GM12891 (cell line): ENCODE results near the gene RBSN. TPM values are rescaled to one million over a fixed set of nuclear protein-coding genes. Genes with fewer than 3 reads are reported as not detected.
A peak's percentile ranks its signal among the peaks of the same experiment; 100 is the strongest.
"Not testable (repeated sequence)": the region's sequence is repeated elsewhere in the genome, so short reads cannot be mapped to it uniquely, and the experiment has no call there.

Experiments used
- DNase-seq: peaks from one replicate; pipeline ENCODE4 v3.0.0; 2011; ENCODE audit warnings: low spot score; ENCODE audit not compliant: insufficient read length
- FAIRE-seq: peaks from 2 replicates; lab custom pipeline; 2011; peaks lifted over from hg19 to GRCh38; lab: Jason Lieb, UNC
- PAX5 ChIP-seq: IDR thresholded peaks from 2 replicates; pipeline ENCODE4 v1.6.1; 2011; ENCODE audit warnings: low read length, moderate library complexity, mild to moderate bottlenecking; ENCODE audit not compliant: insufficient read depth, severe bottlenecking
- POLR2A ChIP-seq: IDR thresholded peaks from 2 replicates; pipeline ENCODE4 v1.6.1; 2011; ENCODE audit warnings: low read depth, low read length, control low read depth
- POLR2AphosphoS5 ChIP-seq: IDR thresholded peaks from 2 replicates; pipeline ENCODE4 v1.6.1; 2011; ENCODE audit warnings: low read depth, low read length, control low read depth
- POU2F2 ChIP-seq: IDR thresholded peaks from 2 replicates; pipeline ENCODE4 v1.6.1; 2011; ENCODE audit warnings: low read depth, mild to moderate bottlenecking, control low read depth, low read length, moderate library complexity
- SPI1 ChIP-seq: IDR thresholded peaks from 2 replicates; pipeline ENCODE4 v1.6.1; 2011; ENCODE audit warnings: low read depth, low read length, control low read depth
- TAF1 ChIP-seq: IDR thresholded peaks from 2 replicates; pipeline ENCODE4 v1.6.1; 2011; ENCODE audit warnings: low read depth, low read length, control low read depth
- polyA plus RNA-seq: library from polyadenylated mRNA; unstranded; fragments of >200 nt; gene quantifications from one replicate; pipeline ENCODE4 v1.2.1, GENCODE V29; 2012; ENCODE audit warnings: low read depth, missing spikeins, inconsistent platforms; ENCODE audit not compliant: missing spikeins

RBSN gene
- polyA plus RNA-seq = 4.7 TPM

GRCh38 chr3:15098503-15099363 is at the start of gene RBSN:
Gene RBSN (minus strand): TSS chr3:15099148. CDS start chr3:15096120, 3,028 bp downstream.
- FAIRE-seq (peak; percentile 92), DNase-seq (peak; percentile 71)
- TF ChIP-seq POLR2A (peak; percentile 71), SPI1 (no peak; the same call in 1 of the 2 replicates), POU2F2 (no peak; the same call in 1 of the 2 replicates), POLR2AphosphoS5 (peak; percentile 78), TAF1 (peak; percentile 95), PAX5 (no peak)

DNA sequence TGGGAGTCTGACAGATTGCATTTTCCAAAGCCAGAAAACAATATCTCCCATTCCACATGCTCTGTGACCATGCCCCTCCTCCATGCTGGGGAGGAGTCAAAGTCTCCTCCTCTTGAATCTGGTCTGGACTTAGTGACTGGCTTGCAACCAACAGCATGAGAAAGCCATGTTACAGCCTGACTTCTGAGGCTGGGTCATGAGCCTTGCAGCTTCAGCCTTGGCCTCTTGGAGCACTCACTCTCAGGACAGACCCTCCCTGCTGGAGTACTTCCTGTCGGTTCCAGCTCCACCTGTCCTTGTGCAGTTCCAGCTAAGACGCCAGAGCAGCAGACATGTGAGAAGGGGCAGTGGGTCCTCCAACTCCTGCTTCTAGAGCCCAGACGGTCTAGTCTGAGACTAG is 49.7 kb upstream of the RBSN start:
- no peak for TF ChIP-seq POU2F2
- TF ChIP-seq SPI1 = no peak
- TF ChIP-seq POLR2AphosphoS5 = no peak
- TF ChIP-seq TAF1 = no peak
- TF ChIP-seq PAX5 = no peak
- TF ChIP-seq POLR2A = no peak
- FAIRE-seq (no peak), DNase-seq (no peak)

- not testable (repeated sequence) for DNase-seq, FAIRE-seq
These were observed 37.9 kb upstream of the RBSN start for GRCh38 chr3:15136885-15137284.

GRCh38 chr3:15134968-15135367 is 36.0 kb upstream of the RBSN start:
- DNase-seq, FAIRE-seq: not testable (repeated sequence)

DNA sequence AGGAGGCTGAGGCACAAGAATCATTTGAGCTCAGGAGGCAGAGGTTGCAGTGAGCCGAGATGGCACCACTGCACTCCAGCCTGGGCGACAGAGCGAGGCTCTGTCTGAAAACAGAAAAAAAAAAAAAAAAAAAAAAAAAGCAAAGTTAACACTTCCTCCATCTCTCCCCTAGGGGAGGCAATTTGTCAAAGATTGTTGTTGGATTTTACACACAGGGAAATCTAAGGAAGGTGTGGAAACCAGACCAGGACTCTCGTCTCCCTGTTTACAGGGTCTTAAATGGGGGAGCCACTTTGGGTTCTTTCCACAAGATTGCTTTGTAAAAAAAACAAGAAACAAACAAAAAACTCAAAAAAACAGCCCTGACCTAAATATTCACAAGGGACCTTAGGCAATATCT is 29.5 kb upstream of the RBSN start:
- DNase-seq, FAIRE-seq: not testable (repeated sequence)

DNA sequence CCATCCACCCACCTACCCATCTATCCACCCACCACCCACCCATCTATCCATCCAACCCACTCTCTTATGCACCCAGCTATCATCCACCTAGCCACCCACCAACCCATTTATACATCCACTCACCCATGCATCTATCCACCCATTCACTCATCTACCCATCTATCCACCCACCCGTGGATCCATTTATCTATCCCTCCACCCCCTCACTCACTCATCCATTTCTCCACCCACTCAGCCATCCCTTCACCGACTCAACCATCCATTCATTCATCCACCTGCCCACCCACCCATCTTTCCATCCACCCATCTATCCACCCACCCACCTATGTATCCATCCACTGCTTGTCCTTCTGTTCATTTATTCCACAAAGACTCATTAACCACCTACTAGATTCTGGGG is 28.0 kb upstream of the RBSN start:
- FAIRE-seq, DNase-seq: not testable (repeated sequence)

GRCh38 chr3:15122398-15122797 is 23.4 kb upstream of the RBSN start:
- no peak for TF ChIP-seq POLR2AphosphoS5
- TF ChIP-seq TAF1 = no peak
- TF ChIP-seq SPI1 = no peak
- no peak for TF ChIP-seq POU2F2
- TF ChIP-seq POLR2A = no peak
- no peak for TF ChIP-seq PAX5
- FAIRE-seq (no peak), DNase-seq (no peak)

DNA sequence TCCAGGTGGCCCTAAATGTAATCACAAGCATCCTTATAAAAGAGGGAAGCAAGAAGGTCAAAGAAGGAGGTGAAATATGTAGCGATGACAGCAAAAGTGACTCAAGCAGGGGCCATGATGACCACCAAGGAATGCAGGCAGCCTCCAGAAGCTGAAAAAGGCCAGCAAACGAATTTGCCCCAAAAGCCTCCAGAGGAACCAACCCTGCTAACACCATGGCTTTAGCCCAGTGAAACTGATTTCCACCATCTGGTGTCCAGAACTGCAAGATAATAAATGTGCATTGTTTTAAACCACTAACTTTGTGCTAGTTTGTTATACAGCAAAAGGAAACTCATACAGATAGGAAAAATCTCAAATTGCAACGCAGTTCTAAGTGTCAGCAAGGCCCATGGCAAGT is 23.0 kb upstream of the RBSN start:
- no peak for TF ChIP-seq SPI1
- no peak for TF ChIP-seq TAF1
- no peak for TF ChIP-seq POU2F2
- TF ChIP-seq POLR2A = no peak
- TF ChIP-seq POLR2AphosphoS5 = no peak
- no peak for TF ChIP-seq PAX5
- FAIRE-seq (no peak), DNase-seq (no peak)

- DNase-seq (no peak), FAIRE-seq (no peak)
- TF ChIP-seq POLR2A (no peak), PAX5 (no peak), TAF1 (no peak), POLR2AphosphoS5 (no peak), SPI1 (no peak), POU2F2 (no peak)
These were observed 22.0 kb upstream of the RBSN start for GRCh38 chr3:15120986-15121385.

- no peak for FAIRE-seq
- DNase-seq = no peak
- TF ChIP-seq SPI1 (no peak), POLR2AphosphoS5 (no peak), PAX5 (no peak), POLR2A (no peak), POU2F2 (no peak), TAF1 (no peak)
These were observed 18.1 kb upstream of the RBSN start for GRCh38 chr3:15117011-15117410.

GRCh38 chr3:15116032-15116669 is 17.2 kb upstream of the RBSN start:
- DNase-seq (no peak), FAIRE-seq (no peak)
- TF ChIP-seq POU2F2 (no peak), TAF1 (no peak), POLR2A (no peak), POLR2AphosphoS5 (no peak), PAX5 (no peak), SPI1 (no peak)
